ENCODE data around the gene SLC39A2.

SLC39A2 gene

GRCh38 chr14:21029917-21030316 lies 30.8 kb downstream of the SLC39A2 start, which contains the start of gene TPPP2:
Gene TPPP2 (plus strand): TSS chr14:21030217. CDS start chr14:21030582, 365 bp downstream.
- Histone ChIP-seq H3K27ac (ENCODE audit: low read length) (no peak within 1 kb of the TSS), H3K9ac (ENCODE audit: low read depth, low read length) (no peak within 1 kb of the TSS), H3K4me1 (ENCODE audit: insufficient read depth, low read length) (peaks cover 9% of the 10 kb centered on the region; the same call in 1 of the 2 replicates), H3K27me3 (ENCODE audit: insufficient read depth, low read length) (peaks cover 21% of the 10 kb centered on the region), H3K9me3 (ENCODE audit: insufficient read depth, low read depth, low read length) (no peaks in the 10 kb centered on the region), H3K4me3 (ENCODE audit: low read length) (no peak within 1 kb of the TSS), H3K36me3 (ENCODE audit: insufficient read depth, low read depth, low read length) (no peaks in the 10 kb centered on the region)

GRCh38 chr14:21030531-21030930 lies 31.4 kb downstream of the SLC39A2 start:
- Histone ChIP-seq H3K9ac (ENCODE audit: low read depth, low read length) (no peak overlapping the region), H3K27me3 (ENCODE audit: insufficient read depth, low read length) (peaks cover 21% of the 10 kb centered on the region), H3K4me3 (ENCODE audit: low read length) (no peak overlapping the region)

DNA sequence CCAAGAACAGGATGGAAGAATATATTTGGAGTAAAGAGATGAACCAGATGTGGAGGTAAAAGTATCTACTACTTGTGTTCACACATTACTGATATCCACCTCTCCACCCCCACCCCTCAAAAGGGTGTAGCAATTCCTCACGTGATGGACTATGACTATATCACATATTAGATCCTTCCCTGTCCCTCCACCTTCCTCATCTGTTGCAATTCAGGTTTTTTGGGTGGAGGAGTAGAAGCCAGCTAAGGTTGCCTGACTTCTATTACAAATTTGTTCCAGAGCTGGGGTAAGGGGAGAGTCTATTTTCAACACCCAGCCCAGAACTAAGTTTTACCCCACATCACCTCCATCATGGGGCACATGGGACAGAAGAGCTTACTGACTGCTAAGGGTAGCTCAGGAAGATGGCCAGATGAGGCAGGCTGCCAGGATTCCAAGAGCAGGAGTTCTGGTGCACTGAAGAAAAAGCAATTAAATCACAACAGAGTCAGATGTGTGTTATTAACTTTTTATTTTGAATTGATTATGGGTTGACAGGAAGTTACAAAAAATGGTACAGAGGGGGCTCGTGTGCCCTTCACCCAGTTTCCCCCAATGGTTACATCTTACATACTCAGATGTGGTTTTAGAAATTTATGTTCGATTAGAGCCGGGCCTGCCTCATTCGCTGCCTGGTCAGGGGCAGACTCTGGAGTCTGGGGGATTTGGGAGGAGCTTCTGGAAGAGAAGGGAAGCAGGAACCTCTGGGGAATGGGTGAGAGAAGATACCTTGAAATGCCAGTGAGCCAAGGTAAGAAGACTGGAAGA lies 33.4 kb downstream of the SLC39A2 start:
- Histone ChIP-seq H3K36me3 (ENCODE audit: insufficient read depth, low read depth, low read length) (no peaks in the 10 kb centered on the region), H3K27me3 (ENCODE audit: insufficient read depth, low read length) (peaks cover 10% of the 10 kb centered on the region), H3K9me3 (ENCODE audit: insufficient read depth, low read depth, low read length) (no peaks in the 10 kb centered on the region), H3K9ac (ENCODE audit: low read depth, low read length) (no peak overlapping the region), H3K4me3 (ENCODE audit: low read length) (no peak overlapping the region), H3K4me1 (ENCODE audit: insufficient read depth, low read length) (no peaks in the 10 kb centered on the region), H3K27ac (ENCODE audit: low read length) (no peak overlapping the region)

More at GRCh38 chr14:21030531-21030930, 31.4 kb downstream of the SLC39A2 start:
- Histone ChIP-seq H3K9me3 (ENCODE audit: insufficient read depth, low read depth, low read length) (no peaks in the 10 kb centered on the region), H3K36me3 (ENCODE audit: insufficient read depth, low read depth, low read length) (no peaks in the 10 kb centered on the region), H3K27ac (ENCODE audit: low read length) (no peak overlapping the region), H3K4me1 (ENCODE audit: insufficient read depth, low read length) (peaks cover 9% of the 10 kb centered on the region; the same call in 1 of the 2 replicates)

- H3K9me3 ChIP-seq (ENCODE audit: insufficient read depth, low read depth, low read length): no peaks in the 10 kb centered on the region
- H3K27me3 ChIP-seq (ENCODE audit: insufficient read depth, low read length): peaks cover 10% of the 10 kb centered on the region; the same call in 1 of the 2 replicates
- H3K27ac ChIP-seq (ENCODE audit: low read length): no peak overlapping the region
- no peak overlapping the region for H3K9ac ChIP-seq (ENCODE audit: low read depth, low read length)
- H3K36me3 ChIP-seq (ENCODE audit: insufficient read depth, low read depth, low read length): no peaks in the 10 kb centered on the region
- H3K4me1 ChIP-seq (ENCODE audit: insufficient read depth, low read length): no peaks in the 10 kb centered on the region
- no peak overlapping the region for H3K4me3 ChIP-seq (ENCODE audit: low read length)
Measured at GRCh38 chr14:21033133-21033698, 34.1 kb downstream of the SLC39A2 start.

GRCh38 chr14:21034707-21035106 lies 35.6 kb downstream of the SLC39A2 start, which contains the start of gene RNASE13:
Gene RNASE13 (minus strand): TSS chr14:21034807. CDS start chr14:21034288, 519 bp downstream.
- Histone ChIP-seq H3K27me3 (ENCODE audit: insufficient read depth, low read length) (peaks cover 10% of the 10 kb centered on the region; the same call in 1 of the 2 replicates), H3K36me3 (ENCODE audit: insufficient read depth, low read depth, low read length) (no peaks in the 10 kb centered on the region), H3K9ac (ENCODE audit: low read depth, low read length) (no peak within 1 kb of the TSS), H3K4me3 (ENCODE audit: low read length) (no peak within 1 kb of the TSS), H3K27ac (ENCODE audit: low read length) (no peak within 1 kb of the TSS), H3K9me3 (ENCODE audit: insufficient read depth, low read depth, low read length) (no peaks in the 10 kb centered on the region), H3K4me1 (ENCODE audit: insufficient read depth, low read length) (peaks cover 12% of the 10 kb centered on the region; the same call in 1 of the 2 replicates)

GRCh38 chr14:21036751-21037150 lies 37.7 kb downstream of the SLC39A2 start:
- 0 out of 2 replicates have a peak, but pooled peaks cover 4% of the 10 kb centered on the region for H3K27me3 ChIP-seq (ENCODE audit: insufficient read depth, low read length)
- no peak overlapping the region for H3K9ac ChIP-seq (ENCODE audit: low read depth, low read length)
- no peak overlapping the region for H3K4me3 ChIP-seq (ENCODE audit: low read length)
- H3K36me3 ChIP-seq (ENCODE audit: insufficient read depth, low read depth, low read length): no peaks in the 10 kb centered on the region
- H3K9me3 ChIP-seq (ENCODE audit: insufficient read depth, low read depth, low read length): no peaks in the 10 kb centered on the region
- no peak overlapping the region for H3K27ac ChIP-seq (ENCODE audit: low read length)
- peaks cover 15% of the 10 kb centered on the region; the same call in 1 of the 2 replicates for H3K4me1 ChIP-seq (ENCODE audit: insufficient read depth, low read length)

GRCh38 chr14:21037156-21037555 lies 38.1 kb downstream of the SLC39A2 start:
- H3K27me3 ChIP-seq (ENCODE audit: insufficient read depth, low read length): no peaks in the 10 kb centered on the region
- H3K4me3 ChIP-seq (ENCODE audit: low read length): no peak overlapping the region
- no peak overlapping the region for H3K9ac ChIP-seq (ENCODE audit: low read depth, low read length)
- no peak overlapping the region for H3K27ac ChIP-seq (ENCODE audit: low read length)
- peaks cover 15% of the 10 kb centered on the region; the same call in 1 of the 2 replicates for H3K4me1 ChIP-seq (ENCODE audit: insufficient read depth, low read length)
- no peaks in the 10 kb centered on the region for H3K9me3 ChIP-seq (ENCODE audit: insufficient read depth, low read depth, low read length)
- H3K36me3 ChIP-seq (ENCODE audit: insufficient read depth, low read depth, low read length): no peaks in the 10 kb centered on the region

DNA sequence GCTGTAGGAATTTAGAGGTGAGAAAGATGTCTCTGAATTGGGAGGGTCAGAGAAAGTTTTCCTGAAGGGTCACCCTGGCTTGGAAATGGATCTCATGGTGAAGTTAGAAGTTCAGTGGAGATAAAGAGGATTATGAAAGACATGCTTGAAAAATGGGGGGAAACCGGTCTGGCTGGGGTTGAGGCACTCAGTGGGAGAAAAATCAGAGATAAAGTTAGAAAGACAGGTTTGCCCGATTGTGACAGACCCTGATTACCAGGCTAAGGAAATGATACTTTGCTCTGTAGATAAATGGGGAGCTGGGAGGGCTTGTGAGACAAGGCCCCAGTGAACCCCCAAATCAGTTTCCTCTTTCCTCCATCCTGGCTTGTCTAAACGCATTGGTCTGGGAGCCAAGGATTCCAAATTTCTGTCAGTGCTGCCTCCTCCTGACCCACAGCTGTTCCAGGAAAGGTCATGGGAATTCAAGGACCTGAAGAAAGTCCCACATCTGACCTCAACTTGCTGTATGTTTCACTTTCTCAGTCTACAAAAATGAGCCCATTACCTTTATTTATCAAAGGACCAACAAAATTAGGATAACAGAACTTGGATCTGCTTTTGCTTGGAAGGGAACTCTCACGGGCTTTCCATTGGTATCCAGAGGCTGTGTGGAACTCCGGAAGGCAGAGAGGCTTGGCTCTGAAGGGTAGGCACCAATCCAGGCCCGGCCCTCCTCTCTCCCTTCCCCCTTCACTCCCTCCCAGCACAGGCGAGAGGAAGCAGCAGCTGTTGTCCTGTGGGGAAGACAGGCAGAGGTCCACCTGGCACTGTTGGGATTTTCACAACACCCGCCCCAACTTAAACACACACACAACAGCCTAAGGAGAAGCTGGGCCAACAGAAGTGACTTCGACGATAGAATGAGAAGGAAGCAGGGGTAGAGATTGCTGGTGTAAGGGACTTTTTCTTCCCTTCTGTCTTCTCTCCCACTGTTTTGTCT lies 39.6 kb downstream of the SLC39A2 start:
- Histone ChIP-seq H3K27ac (ENCODE audit: low read length) (no peak overlapping the region), H3K4me1 (ENCODE audit: insufficient read depth, low read length) (peaks cover 15% of the 10 kb centered on the region; the same call in 1 of the 2 replicates), H3K9me3 (ENCODE audit: insufficient read depth, low read depth, low read length) (no peaks in the 10 kb centered on the region), H3K27me3 (ENCODE audit: insufficient read depth, low read length) (no peaks in the 10 kb centered on the region), H3K4me3 (ENCODE audit: low read length) (no peak overlapping the region; the same call in 1 of the 2 replicates), H3K36me3 (ENCODE audit: insufficient read depth, low read depth, low read length) (no peaks in the 10 kb centered on the region), H3K9ac (ENCODE audit: low read depth, low read length) (peak overlapping the region; percentile 51; the same call in 1 of the 2 replicates)

DNA sequence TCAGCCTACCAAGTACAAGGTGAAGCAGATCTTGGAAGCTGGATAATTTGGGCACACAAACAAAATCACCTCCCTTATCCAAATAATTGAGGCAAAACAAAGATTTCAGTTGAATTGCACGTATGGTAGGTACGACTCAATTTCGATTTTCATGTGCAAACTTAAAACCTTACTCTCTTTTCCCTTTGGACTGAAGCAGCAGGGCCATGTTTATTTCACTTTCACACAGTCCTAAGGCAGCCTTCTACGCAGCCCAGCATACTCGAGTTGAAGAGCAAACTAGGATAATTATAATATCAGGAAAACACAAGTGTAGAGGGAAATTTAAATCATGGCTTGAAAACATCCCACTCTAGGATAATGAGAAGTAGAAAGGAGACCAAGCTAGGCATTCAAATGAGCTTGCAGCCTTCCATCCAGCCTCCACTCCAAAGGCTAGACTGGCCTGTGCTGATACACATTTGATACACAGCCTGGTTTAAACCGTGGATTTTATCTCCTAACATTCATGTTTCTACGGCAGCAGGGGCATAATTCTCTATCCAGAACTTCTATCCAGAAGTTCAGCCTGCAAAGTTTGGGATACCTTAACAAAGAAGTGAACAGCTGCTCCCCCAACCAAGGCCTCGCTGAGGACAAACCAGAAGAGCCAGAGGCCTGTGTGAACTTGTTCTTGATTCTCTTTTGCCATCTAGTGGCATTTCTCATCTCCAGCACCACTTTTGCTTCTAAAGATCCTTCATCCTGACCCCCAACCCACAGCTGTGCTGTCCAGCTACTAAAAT lies 40.7 kb downstream of the SLC39A2 start:
- H3K9me3 ChIP-seq (ENCODE audit: insufficient read depth, low read depth, low read length): no peaks in the 10 kb centered on the region
- H3K4me3 ChIP-seq (ENCODE audit: low read length): no peak overlapping the region
- no peak overlapping the region for H3K27ac ChIP-seq (ENCODE audit: low read length)
- peaks cover 15% of the 10 kb centered on the region; the same call in 1 of the 2 replicates for H3K4me1 ChIP-seq (ENCODE audit: insufficient read depth, low read length)
- H3K27me3 ChIP-seq (ENCODE audit: insufficient read depth, low read length): no peaks in the 10 kb centered on the region
- H3K36me3 ChIP-seq (ENCODE audit: insufficient read depth, low read depth, low read length): no peaks in the 10 kb centered on the region
- peak overlapping the region; percentile 51; the same call in 1 of the 2 replicates for H3K9ac ChIP-seq (ENCODE audit: low read depth, low read length)

DNA sequence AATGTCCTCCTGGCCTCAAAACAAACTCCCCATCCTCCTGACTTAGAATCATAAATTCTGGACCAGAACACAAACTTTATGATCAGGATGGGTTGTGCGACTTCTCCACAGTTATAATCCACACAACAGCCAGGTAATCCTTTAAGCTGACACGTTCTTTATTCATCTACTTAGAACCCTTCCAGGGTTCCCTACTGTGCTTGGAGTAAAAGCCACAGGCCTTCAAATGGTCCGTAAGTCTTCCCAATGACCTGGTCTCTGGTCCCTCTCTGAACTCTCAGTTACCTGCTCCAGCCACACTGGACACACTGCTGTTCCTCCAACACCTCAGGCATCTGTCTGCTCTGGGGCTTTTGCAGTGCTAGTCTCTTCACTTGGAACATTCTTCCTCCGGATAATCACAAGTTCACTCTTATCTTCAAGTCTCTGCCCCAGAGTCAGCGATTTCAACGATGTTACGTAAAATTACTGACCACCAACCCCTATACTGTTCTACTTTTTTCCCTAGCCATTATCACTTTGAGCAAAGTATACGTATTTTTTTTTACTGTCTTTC lies 41.4 kb downstream of the SLC39A2 start:
- no peaks in the 10 kb centered on the region for H3K9me3 ChIP-seq (ENCODE audit: insufficient read depth, low read depth, low read length)
- H3K9ac ChIP-seq (ENCODE audit: low read depth, low read length): no peak overlapping the region
- H3K36me3 ChIP-seq (ENCODE audit: insufficient read depth, low read depth, low read length): no peaks in the 10 kb centered on the region
- no peaks in the 10 kb centered on the region for H3K27me3 ChIP-seq (ENCODE audit: insufficient read depth, low read length)
- no peak overlapping the region for H3K4me3 ChIP-seq (ENCODE audit: low read length)
- peaks cover 15% of the 10 kb centered on the region; the same call in 1 of the 2 replicates for H3K4me1 ChIP-seq (ENCODE audit: insufficient read depth, low read length)
- no peak overlapping the region for H3K27ac ChIP-seq (ENCODE audit: low read length)
